AG04450 (cell line): Measurements from ENCODE around the gene SLC66A2. TPM values are rescaled to one million over a fixed set of nuclear protein-coding genes. Genes with fewer than 3 reads are reported as not detected.

Source experiments
- CTCF ChIA-PET: fragments of 300-600, 350-600 bp; formaldehyde crosslinking; extraction: SDS; loops from one replicate; lab custom pipeline; 2022; ENCODE audit warnings: antibody characterized with exemption, inconsistent platforms; lab: Charles Lee
- POLR2A ChIA-PET: fragments of 350-600 bp; formaldehyde crosslinking; extraction: SDS; loops from one replicate; lab custom pipeline; 2021; ENCODE audit warnings: antibody characterized with exemption, inconsistent platforms; lab: Yijun Ruan, JAX
- DNase-seq: peaks from one replicate; pipeline ENCODE4 v3.0.0-alpha.2; 2011; ENCODE audit warnings: low read depth, low spot score
- H3K27ac ChIP-seq: one replicate; pipeline ENCODE4 v1.5.1; 2012; ENCODE audit warnings: low read depth, low read length, control low read depth
- H3K27me3 ChIP-seq: one replicate; pipeline ENCODE4 v1.6.0; 2012; ENCODE audit warnings: low read length; ENCODE audit not compliant: control insufficient read depth, insufficient read depth
- H3K4me3 ChIP-seq: 2 replicates; pipeline ENCODE4 v1.5.1; 2011; ENCODE audit warnings: mild to moderate bottlenecking, low read depth, low read length, control low read depth
- H3K9me3 ChIP-seq: 2 replicates; pipeline ENCODE4 v1.5.1; 2012; ENCODE audit warnings: low read length; ENCODE audit not compliant: control insufficient read depth, insufficient read depth
- polyA plus RNA-seq: library from polyadenylated mRNA; depleted of rRNA; stranded (reverse); fragments of >200 nt; gene quantifications from 2 replicates; pipeline ENCODE4 v1.2.3, GENCODE V29; 2011
- TF ChIP-seq, protein P1 (sequence below): IDR thresholded peaks from 2 replicates; pipeline ENCODE4 v1.5.1; 2011; ENCODE audit warnings: low read depth, low read length, control low read depth, inconsistent platforms

The SLC66A2 gene
- polyA plus RNA-seq, 1 experiment = 13.9 TPM

DNA sequence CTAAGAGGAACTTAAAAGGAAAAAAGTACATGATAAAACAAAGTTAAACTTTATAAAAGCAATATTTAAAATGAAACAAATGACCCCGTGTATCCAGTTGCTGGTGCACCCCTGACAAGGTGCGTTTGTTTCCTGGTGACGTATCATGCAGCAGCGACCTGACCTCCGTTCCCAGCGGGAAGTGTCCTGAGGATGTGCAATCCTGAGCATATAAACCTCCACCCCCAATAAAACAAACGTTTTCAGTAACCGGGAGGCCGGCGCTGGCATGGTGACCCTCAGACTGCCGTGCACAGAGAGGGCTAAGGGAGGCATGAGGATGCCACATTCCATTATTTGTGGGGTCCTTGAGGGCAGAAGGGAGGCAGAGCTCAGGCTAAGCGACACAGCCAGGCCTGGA, 14.8 kb downstream of the SLC66A2 start:
- no peak for DNase-seq
- ChIA-PET POLR2A (no interaction called here), CTCF (no interaction called here)
- Histone ChIP-seq H3K4me3 (no peak overlapping the region), H3K9me3 (peaks cover 33% of the 10 kb centered on the region), H3K27me3 (no peaks in the 10 kb centered on the region), H3K27ac (no peak overlapping the region)
- TF ChIP-seq, protein P1, sequence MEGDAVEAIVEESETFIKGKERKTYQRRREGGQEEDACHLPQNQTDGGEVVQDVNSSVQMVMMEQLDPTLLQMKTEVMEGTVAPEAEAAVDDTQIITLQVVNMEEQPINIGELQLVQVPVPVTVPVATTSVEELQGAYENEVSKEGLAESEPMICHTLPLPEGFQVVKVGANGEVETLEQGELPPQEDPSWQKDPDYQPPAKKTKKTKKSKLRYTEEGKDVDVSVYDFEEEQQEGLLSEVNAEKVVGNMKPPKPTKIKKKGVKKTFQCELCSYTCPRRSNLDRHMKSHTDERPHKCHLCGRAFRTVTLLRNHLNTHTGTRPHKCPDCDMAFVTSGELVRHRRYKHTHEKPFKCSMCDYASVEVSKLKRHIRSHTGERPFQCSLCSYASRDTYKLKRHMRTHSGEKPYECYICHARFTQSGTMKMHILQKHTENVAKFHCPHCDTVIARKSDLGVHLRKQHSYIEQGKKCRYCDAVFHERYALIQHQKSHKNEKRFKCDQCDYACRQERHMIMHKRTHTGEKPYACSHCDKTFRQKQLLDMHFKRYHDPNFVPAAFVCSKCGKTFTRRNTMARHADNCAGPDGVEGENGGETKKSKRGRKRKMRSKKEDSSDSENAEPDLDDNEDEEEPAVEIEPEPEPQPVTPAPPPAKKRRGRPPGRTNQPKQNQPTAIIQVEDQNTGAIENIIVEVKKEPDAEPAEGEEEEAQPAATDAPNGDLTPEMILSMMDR = no peak

GRCh38 chr18:79935925-79936324, 15.5 kb downstream of the SLC66A2 start:
- Histone ChIP-seq H3K27me3 (no peaks in the 10 kb centered on the region), H3K4me3 (no peak overlapping the region), H3K27ac (no peak overlapping the region), H3K9me3 (peaks cover 35% of the 10 kb centered on the region)
- CTCF ChIA-PET = no interaction called here
- DNase-seq = no peak
- TF ChIP-seq, protein P1 = no peak
- POLR2A ChIA-PET = no interaction called here

DNA sequence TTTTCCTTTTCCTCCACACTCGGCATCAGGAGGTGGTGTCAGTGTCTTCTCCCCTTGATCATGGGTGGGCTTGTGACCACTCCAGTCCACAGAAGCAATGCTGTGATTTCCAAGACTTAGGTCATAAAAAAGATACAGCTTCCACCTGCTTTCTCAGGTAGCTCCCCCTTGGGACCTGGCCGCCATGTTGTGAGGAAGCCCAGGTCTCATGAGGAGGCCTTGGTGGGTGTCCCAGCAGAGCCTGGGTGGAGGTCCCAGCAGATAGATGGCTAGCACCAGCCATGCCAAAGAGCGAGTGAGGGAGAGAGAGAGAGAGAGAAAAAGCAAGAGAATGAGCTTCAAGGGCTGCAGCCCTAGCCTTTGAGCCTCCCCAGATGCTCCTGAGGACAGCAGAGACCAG, 16.0 kb downstream of the SLC66A2 start:
- TF ChIP-seq, protein P1 = no peak
- ChIA-PET POLR2A (interaction anchor here (0.7 kb wide), 1 partner anchor 24 kb away, joined by 3 read pairs; no protein-coding TSS in a partner anchor), CTCF (no interaction called here)

GRCh38 chr18:79935098-79935480, 16.4 kb downstream of the SLC66A2 start:
- TF ChIP-seq, protein P1 = no peak
- no peak for DNase-seq
- H3K27ac ChIP-seq = no peak overlapping the region
- peaks cover 35% of the 10 kb centered on the region for H3K9me3 ChIP-seq
- POLR2A ChIA-PET = interaction anchor here (0.7 kb wide), 1 partner anchor 25 kb away, joined by 3 read pairs; no protein-coding TSS in a partner anchor
- CTCF ChIA-PET = no interaction called here
- no peaks in the 10 kb centered on the region for H3K27me3 ChIP-seq
- no peak overlapping the region for H3K4me3 ChIP-seq

More for the DNA sequence above, 16.0 kb downstream of the SLC66A2 start:
- Histone ChIP-seq H3K27ac (no peak overlapping the region), H3K4me3 (no peak overlapping the region), H3K27me3 (no peaks in the 10 kb centered on the region), H3K9me3 (peaks cover 35% of the 10 kb centered on the region)
- DNase-seq = no peak

DNA sequence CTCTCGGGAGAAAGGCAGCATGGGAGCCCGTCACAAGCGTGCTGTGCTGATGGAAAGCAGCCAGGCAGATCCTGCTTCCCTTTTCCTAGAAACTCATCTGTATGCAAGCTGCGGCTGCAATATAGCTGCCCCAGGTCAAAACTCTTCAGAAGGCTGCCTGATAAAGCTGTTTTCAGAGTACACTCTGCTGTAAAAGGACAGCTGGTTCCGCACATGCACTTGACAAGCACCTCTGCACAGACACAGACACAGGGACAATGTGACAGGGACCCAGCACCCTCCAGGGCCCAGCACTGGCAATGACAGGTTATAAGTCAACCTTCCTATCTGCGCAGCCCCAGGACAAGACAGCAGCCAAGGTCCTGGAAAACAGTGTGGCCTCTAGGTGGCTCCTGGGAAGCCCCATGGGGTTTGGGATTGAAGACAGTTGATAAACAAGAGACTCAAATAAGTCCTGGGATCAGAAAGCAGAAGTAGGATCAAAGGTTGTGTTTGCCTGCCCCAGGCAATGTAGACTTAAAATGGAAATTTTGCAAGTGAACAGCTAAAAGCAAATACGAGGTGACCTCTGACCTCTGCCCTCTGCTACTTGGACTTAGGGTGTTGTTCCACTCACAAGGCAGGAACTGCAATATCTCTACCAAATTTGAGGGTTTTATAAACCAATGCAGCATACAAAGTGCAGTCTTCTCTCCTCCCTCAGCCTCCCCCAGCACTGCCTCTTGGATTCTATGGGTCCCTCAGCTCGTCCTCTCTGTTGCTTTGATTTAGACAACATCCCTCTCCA, 16.9 kb downstream of the SLC66A2 start:
- TF ChIP-seq, protein P1 = no peak
- ChIA-PET CTCF (no interaction called here), POLR2A (no interaction called here)
- Histone ChIP-seq H3K27me3 (no peaks in the 10 kb centered on the region), H3K9me3 (peaks cover 38% of the 10 kb centered on the region), H3K27ac (no peak overlapping the region), H3K4me3 (no peak overlapping the region)
- DNase-seq = no peak
